NCI-H345 (cell line): ENCODE data around the gene CDHR3.
"Not testable (repeated sequence)": the region's sequence is repeated elsewhere in the genome, so short reads cannot be mapped to it uniquely, and the experiment has no call there.

Source experiments
- DNase-seq: peaks from one replicate; lab custom pipeline; 2025; lab: John Stamatoyannopoulos, UW

Gene CDHR3

DNA sequence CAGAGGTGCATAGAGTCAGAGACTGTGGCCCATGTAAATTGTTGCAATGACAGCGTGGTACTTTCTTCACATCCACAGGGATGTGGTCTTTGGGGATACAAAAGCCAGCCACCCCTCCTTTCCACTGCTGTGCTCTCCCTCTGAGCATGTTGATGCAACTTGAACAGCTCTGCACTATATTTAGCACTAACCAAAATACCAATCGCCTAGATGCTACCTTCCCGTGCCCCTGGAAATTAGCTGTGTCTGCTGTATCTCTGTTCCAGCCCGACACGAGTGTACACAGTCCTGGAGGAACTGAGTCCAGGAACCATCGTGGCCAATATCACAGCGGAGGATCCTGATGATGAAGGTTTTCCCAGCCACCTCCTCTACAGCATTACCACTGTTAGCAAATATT, 38.1 kb downstream of the CDHR3 start:
- DNase-seq, result no peak

DNA sequence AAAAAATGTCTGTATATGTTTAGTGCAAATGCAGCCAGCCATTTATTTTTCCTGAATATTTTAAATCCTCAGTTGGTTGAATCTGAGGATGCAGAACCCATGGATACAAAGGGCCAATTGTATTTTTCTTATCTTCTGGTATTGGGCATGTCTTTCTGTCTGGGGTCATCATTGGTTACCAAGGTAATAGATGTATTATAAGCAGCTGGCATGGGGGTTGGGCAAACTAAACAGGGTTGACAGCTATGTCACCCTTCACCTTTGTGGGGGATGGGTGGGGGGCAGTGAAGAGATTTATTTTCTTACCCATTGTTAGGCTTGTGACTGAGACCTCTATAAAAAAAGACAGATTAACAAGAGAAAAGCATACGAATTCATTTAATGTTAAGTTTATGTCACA, 38.8 kb downstream of the CDHR3 start:
- no peak for DNase-seq

DNA sequence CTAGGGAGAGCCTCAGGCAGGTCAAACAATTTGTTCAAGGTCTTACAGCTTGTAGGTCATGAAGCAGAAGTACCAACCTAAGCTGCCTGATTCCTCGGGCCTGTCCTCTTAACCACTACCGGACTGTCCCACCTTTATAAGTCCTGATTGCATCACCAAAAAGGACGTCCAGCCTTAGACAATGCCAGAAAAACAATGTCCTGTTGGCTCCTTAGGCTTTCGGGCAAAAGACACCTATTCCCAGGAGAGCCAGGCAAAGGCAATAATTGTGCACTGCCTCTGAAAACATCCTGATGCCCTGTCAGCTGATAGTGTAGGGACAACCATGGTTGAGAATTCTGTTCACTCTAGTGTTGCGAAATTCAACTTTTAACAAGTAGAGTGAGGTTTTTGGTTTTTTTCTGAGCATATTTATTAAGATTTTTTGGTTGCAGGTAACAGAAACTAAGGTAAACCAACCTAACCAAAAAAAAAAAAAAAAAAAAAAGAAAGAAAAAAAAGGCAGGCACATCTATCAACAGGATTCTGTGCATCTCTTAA, 40.5 kb downstream of the CDHR3 start:
- no peak for DNase-seq

DNA sequence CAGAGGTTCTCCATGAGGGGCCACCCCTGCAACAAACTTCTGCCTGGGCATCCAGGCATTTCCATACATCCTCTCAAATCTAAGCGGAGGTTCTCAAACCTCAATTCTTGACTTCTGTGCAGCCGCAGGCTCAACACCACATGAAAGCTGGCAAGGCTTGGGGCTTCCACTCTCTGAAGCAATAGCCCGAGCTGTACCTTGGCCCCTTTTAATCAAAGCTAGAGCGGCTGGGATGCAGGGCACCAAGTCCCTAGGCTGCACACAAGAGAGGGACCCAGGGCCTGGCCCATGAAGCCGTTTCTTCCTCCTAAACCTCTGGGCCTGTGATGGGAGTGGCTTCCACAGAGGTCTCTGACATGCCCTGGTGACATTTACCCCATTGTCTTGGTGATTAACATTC, 43.8 kb downstream of the CDHR3 start:
- DNase-seq, result no peak

DNA sequence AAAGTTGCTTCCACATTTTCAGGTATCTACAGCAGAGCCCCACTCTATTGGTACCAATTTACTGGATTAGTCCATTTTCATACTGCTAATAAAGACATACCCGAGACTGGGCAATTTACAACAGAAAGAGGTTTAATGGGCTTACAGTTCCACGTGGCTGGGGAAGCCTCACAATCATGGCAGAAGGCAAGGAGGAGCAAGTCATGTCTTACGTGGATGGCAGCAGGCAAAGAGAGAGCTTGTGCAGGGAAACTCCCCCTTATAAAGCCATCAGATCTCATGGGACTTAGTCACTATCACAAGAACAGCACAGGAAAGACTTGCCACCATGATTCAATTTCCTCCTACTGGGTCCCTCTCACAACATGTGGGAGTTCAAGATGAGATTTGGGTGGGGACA, 44.7 kb downstream of the CDHR3 start:
- not testable (repeated sequence) for DNase-seq

GRCh38 chr7:106009503-106010226, 46.6 kb downstream of the CDHR3 start:
- no peak for DNase-seq

DNA sequence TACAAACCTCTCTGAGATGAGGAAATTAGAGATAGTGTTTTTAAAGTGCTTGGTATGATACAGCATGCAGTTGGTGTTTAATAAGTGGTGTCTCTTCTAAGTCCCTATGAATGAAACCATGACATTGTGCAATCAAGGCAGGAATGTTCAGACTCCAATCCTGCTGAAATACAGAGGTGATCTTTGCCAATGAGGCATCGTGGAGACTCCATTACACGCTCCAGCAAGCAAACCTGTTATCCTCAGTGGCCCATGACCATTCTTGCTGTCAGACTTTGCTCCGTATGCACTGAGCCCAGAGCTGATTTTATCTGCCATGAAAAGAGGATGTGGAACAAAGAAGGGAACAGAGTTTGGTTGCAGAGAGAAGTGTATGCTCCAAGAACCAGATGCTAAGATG, 47.3 kb downstream of the CDHR3 start:
- no peak for DNase-seq

DNA sequence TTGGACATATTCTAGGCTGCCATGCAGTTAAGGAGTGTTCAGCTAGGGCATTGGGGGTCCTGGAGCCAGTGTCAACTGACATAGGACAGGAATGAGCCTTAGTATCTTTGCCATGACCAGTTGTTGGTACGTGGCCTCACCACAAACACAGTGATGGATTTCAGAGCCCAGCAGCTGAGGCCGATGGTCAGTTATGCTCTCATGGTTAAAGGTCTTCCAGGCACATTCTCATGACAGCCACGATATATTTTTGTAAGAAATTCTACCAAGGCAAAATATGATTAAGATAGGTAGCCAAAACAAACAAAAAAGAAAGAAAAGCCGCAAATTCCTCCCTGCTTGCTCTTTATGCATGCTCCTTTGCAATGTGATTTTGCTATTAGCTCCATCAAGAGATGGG, 47.8 kb downstream of the CDHR3 start:
- DNase-seq, result no peak

GRCh38 chr7:106012184-106012583, 49.1 kb downstream of the CDHR3 start:
- no peak for DNase-seq

- DNase-seq, result no peak
Measured at GRCh38 chr7:106012935-106013439, 49.9 kb downstream of the CDHR3 start.

DNA sequence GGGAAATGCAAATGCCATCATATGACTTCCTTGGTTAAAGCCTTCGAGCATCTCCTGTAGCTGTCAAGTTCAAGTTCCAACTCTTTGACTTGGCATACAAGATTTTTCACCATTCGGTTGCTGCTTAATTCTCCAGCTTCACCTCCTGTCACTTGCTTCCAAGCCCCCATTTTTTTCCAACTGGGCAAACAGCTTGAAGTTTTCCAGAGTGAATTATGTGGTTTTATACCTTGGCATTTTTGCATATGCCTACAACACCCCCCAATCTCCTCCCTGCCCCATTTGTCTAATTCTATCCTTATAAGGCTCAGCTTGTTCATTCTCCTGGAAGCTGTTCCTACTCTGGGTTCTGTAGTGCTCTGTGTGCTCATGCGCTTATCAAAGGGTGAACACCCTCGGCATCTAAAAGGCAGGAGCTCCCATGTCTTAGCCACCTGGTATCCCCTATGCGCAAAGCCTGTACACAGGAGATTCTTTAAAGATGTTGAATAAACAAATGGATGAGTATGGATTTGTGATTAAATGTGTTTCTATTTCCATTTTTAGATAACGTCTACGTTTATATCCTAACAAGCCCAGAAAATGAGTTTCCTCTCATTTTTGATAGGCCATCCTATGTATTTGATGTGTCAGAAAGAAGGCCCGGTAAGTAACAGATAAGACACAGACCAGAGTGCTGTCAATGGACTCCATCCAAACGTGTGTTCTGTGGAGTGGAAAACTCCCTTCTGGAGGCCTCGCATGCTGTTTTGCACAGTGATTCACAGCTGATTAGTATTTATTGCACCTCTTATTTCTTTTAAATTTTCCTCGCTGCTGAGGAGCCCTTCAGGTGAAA, 52.5 kb downstream of the CDHR3 start:
- DNase-seq, result no peak

DNA sequence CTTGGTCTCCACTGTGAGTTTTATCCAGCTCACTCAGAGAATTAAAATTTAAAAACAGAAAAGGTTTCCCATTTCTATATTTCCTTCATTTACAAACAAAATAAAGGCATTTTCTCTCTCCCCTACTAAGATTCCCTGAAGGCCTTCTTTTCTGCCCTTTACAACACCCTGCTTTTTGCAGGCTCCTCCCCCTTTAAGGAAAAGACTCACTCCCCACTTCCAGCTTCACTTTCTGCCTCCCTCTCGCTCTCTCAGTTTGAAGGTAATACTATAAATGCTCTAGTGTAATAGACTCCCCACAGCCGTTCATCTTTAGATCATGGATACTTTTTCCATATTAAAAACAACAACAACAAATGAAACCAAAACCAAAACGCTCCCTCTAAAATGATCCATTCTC, 53.3 kb downstream of the CDHR3 start:
- DNase-seq, result no peak

GRCh38 chr7:106017657-106018056, 54.6 kb downstream of the CDHR3 start:
- peak; percentile 12 for DNase-seq

DNA sequence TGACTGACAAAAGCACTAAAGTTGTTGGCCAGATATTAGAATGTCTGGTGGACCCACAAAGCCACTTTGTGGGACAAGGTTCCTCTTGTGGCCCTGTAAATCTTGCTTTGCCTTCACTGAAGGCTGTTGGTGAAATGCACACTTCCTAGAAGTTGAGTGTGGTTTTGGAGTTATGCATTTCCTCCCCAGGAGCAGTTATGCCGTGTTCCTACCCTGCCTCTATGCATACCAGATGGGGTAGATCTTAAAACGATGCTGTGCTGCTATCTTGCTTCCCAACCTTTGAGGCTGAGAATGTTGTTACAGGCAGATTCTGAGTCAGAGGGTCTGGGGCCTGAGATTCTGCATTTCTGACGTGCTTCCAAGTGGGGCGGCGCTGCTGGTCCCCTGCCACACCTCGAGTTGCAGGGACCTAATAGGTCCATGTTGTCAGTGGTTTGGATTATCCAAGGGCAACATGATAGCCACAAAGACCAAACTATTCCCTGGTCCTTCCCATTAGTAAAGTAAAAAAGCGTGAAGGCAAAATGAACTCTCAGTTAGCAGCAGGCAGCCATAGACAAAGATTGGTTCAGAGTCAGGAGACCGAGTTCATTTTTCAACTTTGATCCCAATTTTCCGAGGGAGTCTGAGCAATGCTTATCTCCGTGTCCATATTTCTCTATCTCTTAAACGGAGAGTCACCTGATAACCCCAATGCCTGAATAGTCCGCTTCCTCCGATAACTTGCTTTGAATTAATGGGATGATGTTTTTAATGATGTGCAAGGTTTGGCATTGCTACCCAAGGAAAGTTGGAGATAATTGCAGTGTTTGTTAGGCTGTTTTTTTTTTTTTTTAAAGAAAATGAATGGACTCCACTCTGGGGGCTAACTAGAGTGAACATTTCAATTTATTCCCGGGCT, 55.8 kb downstream of the CDHR3 start:
- no peak for DNase-seq

DNA sequence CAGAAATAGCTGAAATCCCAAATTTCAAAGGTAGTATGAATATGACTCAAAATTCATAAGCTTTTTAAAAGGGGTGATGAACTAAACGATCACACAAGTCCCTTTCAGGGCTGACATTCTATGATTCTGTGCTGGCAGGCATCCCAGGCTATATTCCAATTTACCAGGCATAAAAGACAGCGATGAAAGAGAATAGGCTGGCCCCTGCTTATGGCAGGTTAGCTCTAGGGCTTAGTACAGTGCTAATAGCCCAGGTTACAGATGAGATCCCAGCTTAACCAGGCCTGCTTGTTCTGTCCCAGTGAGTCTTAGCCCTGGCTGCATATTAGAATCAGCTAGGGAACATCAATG, 56.4 kb downstream of the CDHR3 start:
- peak; percentile 34 for DNase-seq

DNA sequence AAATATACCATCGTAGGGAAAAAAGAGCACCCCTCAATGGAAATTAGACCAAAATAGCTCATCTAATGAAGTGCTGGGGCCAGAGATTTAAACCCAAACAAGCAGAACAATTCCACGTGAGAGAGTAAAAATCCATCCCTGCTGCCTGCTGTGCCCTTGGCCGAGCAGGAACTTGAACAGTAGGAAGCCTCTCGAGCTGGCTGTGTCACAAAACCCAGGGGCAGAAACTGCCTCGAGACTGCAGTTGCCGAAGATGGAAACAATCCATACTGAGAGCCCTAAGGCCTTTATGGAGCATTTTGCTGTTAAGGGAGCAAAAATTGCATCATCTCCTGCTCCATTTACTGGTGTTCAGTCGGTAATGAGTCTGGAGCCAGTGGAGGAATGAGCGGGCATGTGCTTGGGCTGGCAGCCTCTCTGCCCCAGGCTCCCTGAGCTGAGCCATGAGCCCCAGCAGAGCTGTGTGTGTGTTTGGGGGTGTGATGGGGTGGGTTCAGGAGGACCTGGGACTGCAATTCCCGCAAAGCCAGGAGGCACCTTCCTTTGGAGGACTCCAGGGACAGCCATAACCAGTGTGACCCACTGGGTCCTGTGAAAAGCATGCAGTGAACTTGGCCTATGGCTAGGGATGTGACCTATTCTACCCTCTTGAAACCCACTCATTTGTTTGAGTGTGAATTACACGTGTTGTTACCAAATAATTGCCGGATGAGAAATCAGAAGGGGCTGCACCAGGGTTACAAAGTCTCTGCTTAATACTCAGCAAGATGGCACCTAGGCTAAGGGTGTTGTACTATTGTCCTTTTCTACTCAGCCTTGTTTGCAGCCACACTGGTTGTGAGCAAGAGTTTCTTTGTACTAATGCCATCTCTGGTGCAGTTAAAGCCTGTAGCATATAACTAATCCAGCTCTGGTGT, 58.3 kb downstream of the CDHR3 start:
- DNase-seq, result peak; percentile 89

- DNase-seq, result peak; percentile 84
Measured at GRCh38 chr7:106022193-106022821, 59.2 kb downstream of the CDHR3 start.

DNA sequence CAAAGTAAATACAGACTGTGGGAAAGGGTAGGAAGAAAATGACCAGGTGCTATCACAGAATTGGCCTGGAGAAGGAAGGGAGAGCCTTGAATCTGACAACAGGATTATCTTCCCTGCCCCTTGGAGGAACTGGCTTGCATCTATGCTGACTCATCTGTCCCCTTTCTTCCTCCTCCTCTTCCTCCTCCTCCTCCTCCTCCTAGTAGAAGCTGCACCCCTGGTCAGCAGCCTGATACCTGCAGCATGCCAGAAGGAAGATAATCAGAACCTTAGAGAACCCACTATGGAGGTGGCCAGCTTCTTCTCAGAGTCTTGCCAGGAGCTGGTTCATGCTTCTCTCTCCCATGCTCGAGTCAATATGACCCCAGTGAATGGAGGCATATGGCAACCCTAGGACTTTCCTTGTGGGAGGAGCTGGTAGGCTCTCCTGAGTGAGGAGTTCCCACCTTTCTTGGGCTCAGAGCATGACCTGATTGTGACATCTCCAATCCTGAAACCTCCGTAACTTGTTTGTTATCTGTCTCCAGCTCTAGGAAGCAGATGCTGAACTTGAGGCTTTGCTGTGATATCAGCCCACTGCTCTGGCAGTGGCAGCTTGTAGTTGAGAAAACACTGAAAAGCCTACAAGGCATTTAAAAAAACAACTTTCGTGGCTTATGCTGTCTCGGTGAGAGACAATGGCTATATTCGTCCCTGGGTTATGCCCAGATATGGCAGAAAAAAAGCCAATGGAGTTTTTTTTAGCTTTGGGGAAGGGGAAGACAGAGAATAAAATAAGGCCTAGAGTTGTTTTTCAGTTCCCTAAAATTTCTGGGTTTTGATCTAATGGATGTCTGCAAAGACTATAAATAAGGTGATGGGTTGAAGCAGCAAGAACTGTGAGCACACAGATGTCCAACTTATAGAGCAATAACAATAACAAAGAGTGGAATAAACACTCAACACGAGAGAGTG, 60.6 kb downstream of the CDHR3 start:
- DNase-seq, result no peak

DNA sequence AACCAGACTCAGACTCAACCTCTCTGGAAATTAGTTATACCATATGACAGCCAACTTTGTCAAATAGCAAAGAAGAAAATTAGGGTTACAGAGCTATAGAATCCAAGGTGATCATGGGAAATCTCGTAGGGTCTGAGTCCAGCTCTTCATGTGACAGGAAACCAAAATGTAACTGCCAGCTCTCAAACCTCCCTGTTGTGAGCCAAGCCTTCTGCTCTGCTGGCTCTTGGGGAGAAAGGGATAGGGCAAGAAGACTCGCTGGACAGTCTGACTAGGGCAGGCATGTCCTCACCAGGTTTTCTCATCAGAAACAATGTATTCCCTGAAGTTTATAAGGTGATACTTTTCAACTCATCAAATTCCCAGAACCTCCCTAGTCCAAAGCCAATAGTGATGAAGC, 63.0 kb downstream of the CDHR3 start:
- DNase-seq, result no peak
